ENCODE data around the gene NACC1. TPM values are rescaled to one million over a fixed set of nuclear protein-coding genes. Genes with fewer than 3 reads are reported as not detected.

The NACC1 gene
- total and polyA plus RNA-seq, 2 of the 8 experiments (the other 6 are each of a cell fraction or from before 2014, with no cell fraction given), result 234 to 301 TPM

DNA sequence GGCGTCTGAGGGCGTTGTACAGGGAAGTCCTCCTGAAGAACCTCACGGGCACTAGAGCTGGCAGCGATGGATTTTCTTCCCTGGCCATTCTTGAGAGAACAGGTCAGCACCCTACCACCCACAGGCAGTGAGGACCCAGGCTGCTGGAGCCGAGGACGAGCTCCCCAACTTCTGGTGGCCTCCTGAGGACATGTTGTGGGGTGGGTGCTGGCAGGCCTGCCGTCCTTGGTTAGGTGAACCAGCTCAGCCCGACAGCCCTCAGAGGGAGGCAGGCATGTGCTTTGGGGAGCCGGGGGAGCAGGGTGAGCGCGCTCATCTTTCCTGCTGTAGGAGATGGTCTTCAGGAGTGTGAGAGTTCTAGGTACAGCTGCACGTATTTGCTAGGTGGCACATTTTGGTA is 30.8 kb upstream of the NACC1 start (continued):
- TF ChIP-seq, protein P1, sequence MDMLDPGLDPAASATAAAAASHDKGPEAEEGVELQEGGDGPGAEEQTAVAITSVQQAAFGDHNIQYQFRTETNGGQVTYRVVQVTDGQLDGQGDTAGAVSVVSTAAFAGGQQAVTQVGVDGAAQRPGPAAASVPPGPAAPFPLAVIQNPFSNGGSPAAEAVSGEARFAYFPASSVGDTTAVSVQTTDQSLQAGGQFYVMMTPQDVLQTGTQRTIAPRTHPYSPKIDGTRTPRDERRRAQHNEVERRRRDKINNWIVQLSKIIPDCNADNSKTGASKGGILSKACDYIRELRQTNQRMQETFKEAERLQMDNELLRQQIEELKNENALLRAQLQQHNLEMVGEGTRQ (IDR thresholded peaks at IDR 0.05; ENCODE audit: low read length), result no peak
- TF ChIP-seq RAD21 (IDR thresholded peaks at IDR 0.05 in 1 of 2, conservative IDR thresholded peaks at IDR 0.05 in 1 of 2; ENCODE audit: low read depth in 2 of 2, low read length in 2 of 2) (no peak), JUN (IDR thresholded peaks at IDR 0.05; ENCODE audit: low read depth, low read length) (no peak), RXRA (IDR thresholded peaks at IDR 0.05; ENCODE audit: insufficient read depth, low read depth, low read length) (no peak), YY1 (IDR thresholded peaks at IDR 0.05; ENCODE audit: low read depth, low read length) (no peak), TAF7 (optimal IDR thresholded peaks at IDR 0.05; ENCODE audit: borderline replicate concordance, low read depth, low read length) (no peak)
- TF ChIP-seq, protein P2, sequence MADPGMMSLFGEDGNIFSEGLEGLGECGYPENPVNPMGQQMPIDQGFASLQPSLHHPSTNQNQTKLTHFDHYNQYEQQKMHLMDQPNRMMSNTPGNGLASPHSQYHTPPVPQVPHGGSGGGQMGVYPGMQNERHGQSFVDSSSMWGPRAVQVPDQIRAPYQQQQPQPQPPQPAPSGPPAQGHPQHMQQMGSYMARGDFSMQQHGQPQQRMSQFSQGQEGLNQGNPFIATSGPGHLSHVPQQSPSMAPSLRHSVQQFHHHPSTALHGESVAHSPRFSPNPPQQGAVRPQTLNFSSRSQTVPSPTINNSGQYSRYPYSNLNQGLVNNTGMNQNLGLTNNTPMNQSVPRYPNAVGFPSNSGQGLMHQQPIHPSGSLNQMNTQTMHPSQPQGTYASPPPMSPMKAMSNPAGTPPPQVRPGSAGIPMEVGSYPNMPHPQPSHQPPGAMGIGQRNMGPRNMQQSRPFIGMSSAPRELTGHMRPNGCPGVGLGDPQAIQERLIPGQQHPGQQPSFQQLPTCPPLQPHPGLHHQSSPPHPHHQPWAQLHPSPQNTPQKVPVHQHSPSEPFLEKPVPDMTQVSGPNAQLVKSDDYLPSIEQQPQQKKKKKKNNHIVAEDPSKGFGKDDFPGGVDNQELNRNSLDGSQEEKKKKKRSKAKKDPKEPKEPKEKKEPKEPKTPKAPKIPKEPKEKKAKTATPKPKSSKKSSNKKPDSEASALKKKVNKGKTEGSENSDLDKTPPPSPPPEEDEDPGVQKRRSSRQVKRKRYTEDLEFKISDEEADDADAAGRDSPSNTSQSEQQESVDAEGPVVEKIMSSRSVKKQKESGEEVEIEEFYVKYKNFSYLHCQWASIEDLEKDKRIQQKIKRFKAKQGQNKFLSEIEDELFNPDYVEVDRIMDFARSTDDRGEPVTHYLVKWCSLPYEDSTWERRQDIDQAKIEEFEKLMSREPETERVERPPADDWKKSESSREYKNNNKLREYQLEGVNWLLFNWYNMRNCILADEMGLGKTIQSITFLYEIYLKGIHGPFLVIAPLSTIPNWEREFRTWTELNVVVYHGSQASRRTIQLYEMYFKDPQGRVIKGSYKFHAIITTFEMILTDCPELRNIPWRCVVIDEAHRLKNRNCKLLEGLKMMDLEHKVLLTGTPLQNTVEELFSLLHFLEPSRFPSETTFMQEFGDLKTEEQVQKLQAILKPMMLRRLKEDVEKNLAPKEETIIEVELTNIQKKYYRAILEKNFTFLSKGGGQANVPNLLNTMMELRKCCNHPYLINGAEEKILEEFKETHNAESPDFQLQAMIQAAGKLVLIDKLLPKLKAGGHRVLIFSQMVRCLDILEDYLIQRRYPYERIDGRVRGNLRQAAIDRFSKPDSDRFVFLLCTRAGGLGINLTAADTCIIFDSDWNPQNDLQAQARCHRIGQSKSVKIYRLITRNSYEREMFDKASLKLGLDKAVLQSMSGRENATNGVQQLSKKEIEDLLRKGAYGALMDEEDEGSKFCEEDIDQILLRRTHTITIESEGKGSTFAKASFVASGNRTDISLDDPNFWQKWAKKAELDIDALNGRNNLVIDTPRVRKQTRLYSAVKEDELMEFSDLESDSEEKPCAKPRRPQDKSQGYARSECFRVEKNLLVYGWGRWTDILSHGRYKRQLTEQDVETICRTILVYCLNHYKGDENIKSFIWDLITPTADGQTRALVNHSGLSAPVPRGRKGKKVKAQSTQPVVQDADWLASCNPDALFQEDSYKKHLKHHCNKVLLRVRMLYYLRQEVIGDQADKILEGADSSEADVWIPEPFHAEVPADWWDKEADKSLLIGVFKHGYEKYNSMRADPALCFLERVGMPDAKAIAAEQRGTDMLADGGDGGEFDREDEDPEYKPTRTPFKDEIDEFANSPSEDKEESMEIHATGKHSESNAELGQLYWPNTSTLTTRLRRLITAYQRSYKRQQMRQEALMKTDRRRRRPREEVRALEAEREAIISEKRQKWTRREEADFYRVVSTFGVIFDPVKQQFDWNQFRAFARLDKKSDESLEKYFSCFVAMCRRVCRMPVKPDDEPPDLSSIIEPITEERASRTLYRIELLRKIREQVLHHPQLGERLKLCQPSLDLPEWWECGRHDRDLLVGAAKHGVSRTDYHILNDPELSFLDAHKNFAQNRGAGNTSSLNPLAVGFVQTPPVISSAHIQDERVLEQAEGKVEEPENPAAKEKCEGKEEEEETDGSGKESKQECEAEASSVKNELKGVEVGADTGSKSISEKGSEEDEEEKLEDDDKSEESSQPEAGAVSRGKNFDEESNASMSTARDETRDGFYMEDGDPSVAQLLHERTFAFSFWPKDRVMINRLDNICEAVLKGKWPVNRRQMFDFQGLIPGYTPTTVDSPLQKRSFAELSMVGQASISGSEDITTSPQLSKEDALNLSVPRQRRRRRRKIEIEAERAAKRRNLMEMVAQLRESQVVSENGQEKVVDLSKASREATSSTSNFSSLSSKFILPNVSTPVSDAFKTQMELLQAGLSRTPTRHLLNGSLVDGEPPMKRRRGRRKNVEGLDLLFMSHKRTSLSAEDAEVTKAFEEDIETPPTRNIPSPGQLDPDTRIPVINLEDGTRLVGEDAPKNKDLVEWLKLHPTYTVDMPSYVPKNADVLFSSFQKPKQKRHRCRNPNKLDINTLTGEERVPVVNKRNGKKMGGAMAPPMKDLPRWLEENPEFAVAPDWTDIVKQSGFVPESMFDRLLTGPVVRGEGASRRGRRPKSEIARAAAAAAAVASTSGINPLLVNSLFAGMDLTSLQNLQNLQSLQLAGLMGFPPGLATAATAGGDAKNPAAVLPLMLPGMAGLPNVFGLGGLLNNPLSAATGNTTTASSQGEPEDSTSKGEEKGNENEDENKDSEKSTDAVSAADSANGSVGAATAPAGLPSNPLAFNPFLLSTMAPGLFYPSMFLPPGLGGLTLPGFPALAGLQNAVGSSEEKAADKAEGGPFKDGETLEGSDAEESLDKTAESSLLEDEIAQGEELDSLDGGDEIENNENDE (IDR thresholded peaks at IDR 0.05; ENCODE audit: insufficient replicate concordance, low read length), result no peak
- TF ChIP-seq, protein P3, sequence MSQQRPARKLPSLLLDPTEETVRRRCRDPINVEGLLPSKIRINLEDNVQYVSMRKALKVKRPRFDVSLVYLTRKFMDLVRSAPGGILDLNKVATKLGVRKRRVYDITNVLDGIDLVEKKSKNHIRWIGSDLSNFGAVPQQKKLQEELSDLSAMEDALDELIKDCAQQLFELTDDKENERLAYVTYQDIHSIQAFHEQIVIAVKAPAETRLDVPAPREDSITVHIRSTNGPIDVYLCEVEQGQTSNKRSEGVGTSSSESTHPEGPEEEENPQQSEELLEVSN (IDR thresholded peaks at IDR 0.05), result no peak

Data from H1 (cell line).